NCI-H1105 treated with DMSO at 0.1 percent for 48 hours (cell line): ENCODE measurements around the gene ADAMTS17.

ENCODE experiments used
- DNase-seq: peaks from one replicate; lab custom pipeline; 2025; lab: John Stamatoyannopoulos, UW

ADAMTS17 gene

DNA sequence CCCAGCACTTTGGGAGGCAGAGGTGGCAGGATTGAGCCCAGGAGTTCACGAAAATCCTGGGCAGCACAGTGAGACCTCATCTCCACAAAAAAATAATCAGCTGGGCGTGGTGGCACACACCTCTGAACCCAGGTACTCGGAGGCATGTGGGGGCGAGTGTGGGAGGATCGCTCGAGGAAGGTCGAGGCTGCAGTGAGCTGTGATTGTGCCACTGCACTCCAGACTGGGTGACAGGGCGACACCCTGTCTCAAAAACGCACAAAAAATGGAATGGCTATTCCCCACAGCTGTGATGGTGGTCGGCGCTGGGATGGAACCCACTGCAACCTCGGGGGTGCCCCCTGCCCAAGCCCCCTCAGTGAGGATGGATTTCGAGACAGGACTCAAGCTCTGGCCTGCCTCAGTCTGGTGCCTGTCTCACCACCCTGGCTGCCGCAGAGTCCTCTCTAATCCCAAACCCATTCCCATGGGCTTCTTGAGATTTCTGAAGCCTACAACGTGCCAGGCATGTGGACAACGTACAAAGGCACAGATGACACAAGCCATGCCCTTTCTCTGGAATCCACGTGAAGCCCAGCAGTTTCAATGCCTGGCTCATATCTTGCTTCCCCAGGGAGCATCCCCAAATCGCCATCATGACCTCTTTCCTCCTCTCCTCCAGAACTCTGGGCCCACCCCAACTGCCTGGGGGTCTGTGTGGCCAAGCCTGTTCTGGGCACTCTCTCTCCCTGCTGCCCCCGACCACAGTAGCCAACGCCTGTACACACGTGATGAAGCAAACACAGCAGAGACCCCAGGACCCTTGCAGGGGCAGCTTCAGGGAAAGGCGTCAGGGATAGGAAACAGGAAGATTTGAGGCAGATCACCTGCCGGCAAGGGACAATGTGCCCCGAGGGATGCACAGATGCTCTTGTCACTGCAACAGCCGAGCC is 32.4 kb downstream of the ADAMTS17 start:
- no peak for DNase-seq

DNA sequence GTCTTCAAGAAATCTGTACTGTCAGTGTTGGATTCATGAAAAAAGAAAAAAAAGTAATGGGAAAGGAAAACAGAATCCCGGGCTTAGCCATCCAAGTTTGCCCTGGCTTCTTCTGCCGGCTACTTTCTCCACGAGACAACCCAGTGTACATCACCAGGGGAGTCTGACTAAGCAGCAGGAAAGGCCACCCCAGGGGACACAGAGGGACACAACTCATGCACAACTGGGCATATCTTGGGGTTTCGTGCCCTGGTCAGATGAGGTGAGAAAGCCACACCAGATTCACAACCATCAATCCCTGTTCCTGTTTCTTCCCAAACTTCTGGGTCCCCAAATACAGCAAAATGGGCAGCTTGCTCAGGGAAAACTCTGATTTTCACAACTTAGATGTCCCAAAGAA is 33.2 kb downstream of the ADAMTS17 start:
- no peak for DNase-seq

DNA sequence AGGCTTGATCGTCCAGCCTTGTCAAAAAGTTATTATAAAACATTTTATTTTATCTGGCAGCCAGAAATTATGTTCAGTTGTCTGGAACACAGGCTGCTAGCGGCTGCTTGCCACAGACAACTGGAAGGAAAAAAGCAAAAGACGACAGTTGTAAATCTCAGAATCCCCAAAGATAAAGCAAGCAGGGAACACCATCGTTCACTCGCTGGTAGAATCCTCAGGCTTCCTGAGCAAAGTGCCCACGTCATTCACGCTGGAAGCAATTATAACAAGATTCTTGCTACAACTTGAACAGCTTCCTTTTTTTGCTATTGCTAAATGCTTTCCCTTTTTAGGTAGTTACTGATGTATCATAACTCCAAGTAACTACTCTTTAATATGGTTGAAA is 33.6 kb downstream of the ADAMTS17 start:
- DNase-seq: no peak

DNA sequence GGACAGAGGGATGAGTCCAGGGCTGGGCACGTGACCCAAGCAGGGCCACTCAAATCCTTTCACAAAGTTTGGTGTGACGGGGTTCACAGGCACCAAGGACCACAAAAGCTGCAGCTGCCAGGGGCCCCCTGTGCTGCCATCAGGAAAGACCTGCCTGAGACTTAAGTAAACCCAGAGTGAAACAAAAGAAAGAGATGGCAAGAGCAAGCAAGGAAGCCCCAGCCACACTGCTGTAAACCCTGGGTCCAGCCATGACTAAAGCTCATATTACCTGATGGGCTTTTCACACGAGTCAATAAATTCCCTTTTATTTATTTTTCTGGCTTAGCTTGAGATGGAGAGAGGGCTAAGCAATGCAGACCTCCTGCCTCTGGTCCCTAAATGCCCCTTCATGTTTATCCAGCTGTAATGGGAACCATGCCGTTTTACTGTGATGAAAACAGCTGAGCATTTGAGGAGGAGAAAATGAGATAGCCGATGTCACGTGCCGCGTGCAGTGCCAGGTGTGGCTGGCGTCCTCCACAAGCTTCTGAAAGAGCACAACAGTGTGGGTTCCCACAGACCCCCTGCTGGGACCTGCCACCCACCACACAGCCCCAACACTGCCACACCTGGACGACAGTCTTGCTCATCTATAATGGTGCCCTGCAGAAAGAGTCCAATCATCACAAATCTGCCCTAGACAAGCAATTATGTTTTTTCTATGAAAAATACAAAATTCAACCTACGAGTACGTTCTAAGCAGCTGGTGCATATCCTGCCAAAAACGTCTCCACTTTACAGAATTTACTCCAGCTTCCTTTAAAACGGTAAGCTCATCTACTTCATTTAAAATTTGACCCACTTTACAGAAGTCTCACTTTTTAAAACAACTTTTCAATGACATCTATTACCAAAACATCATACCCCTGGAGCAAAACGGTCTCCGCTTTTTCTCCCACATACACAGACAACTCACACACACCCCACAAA is 34.2 kb downstream of the ADAMTS17 start:
- no peak for DNase-seq

DNA sequence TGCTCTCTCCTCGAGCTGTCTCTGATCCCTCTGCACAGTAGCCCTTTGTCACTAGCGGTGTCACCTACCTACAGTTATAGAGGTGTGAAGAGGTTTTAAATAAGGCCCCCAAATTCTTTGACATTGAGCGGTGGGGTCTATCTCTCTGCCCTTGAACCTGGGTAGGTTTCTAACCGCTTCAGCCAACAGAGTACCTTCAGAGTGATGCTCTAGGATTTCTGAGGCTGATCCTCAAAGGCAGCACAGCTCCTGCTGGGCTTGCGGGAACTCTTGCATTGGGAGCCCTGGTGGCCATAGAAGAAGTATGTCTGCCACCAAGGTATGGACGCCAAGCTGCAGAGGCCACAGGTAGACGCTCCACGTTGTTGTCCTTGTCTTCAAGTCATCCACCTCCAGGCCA is 35.7 kb downstream of the ADAMTS17 start:
- no peak for DNase-seq

DNA sequence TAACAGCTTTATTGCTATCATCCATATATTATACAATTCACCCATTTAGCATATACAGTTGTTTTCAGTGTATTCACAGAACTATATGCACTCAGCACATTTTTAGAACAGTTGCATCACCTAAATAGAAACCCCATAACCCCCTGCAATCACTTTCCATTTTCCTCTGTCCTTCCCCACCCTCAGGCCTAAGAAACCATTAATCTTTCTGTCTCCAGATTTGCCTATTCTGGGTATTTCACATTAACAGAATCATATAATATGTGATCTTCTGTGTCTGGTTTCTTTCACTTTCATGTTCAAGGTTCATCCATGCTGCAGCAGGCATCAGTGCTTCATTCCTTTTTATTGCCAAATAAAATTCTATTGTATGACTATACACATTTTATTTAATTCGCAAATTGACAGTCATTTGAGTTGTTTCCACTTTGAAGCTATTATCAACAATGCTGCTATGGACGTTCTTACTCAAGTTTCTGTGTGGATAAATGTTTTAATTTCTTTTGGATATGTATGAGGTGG is 39.8 kb downstream of the ADAMTS17 start:
- no peak for DNase-seq

DNA sequence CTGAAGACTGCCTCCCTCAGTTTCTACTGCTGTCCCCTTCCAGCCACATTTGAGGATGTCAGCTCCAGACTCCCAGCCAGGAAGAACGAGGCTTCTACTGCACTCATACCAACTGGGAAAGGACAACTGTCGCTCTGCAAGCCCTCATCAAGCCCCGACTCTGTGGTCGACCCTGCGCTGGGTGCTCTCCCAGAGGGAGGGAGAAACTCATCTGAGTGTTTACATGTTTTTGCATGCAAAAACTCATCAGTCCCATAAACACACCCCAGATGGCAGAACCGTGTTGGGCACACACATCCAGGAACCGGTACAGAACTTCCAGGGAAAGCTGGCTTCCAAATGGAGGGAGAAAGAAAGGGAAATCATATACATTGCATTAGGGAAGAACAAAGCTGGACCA is 43.5 kb downstream of the ADAMTS17 start:
- no peak for DNase-seq

DNA sequence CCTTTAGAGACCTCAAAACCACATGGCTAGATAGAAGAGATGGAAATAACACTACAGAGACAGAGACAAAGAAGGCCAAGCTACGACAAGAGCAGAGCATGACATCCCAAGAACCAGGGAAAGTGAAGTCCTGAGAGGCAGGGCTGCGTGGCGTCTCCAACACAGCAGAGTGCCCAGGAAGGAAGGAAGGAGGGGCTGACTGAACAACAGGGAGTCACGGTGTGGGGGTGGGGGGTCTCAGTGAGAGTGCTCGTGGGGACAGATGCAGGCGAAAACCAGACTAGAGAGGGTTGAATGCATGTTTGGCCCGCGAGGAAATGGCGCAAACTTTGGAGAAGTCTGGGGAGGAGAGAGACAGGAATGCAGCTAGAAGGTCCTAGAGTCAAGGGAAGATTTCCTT is 44.0 kb downstream of the ADAMTS17 start:
- DNase-seq: no peak

DNA sequence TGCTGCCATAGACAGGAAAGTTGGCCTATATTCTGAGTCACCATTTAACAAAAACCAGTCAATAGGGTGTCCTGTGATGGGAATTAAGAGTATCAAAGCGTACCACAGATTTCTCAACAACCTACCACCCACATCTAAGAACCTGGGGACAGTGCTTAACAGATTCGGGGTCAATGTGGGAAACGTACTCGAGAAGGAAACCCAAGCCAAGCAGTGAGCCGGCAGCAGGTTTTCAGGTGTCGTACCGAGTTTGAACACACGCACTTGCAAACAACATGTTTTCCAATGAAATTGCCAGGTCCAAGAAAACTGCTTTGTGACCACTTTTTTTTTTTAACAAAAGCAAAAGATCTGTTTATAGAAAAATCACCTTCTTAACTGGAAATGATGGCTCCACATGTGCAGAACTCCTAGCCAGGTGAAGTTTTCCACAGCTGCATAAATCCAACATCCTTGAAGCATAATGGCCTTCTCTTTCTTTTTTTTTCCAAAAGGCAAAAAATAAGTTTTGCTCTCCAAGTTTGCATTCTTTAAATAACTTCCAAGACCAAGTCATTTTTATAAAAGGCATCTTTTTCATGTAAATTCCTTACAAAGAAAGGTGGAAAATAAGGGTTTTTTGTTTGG is 45.7 kb downstream of the ADAMTS17 start:
- DNase-seq: no peak

DNA sequence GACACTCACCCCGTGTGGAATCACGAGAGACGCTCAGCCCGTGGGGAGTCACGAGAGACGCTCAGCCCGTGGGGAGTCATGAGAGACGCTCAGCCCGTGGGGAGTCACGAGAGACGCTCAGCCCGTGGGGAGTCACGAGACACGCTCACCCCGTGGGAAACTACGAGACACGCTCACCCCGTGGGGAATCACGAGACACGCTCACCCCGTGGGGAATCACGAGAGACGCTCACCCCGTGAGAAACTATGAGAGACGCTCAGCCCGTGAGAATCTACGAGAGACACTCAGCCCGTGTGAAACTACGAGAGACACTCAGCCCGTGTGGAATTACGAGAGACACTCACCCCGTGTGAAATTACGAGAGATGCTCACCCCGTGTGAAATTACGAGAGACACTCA is 49.8 kb downstream of the ADAMTS17 start:
- DNase-seq: no peak

DNA sequence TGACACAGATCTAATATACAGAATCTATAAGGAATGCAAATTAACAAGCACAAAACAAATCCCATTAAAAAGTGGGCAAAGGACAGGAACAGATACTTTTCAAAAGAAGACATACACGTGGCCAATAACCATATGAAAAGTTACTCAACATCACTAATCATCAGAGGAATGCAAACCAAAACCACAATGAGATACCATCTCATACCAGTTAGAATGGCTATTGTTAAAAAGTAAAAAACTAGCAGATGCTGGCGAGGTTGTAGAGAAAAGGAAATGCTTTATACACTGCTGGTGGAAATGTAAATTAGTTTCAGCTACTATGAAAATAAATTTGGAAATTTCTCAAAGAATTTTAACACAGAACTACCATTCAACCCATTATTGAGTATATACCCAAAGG is 50.7 kb downstream of the ADAMTS17 start:
- no peak for DNase-seq

DNA sequence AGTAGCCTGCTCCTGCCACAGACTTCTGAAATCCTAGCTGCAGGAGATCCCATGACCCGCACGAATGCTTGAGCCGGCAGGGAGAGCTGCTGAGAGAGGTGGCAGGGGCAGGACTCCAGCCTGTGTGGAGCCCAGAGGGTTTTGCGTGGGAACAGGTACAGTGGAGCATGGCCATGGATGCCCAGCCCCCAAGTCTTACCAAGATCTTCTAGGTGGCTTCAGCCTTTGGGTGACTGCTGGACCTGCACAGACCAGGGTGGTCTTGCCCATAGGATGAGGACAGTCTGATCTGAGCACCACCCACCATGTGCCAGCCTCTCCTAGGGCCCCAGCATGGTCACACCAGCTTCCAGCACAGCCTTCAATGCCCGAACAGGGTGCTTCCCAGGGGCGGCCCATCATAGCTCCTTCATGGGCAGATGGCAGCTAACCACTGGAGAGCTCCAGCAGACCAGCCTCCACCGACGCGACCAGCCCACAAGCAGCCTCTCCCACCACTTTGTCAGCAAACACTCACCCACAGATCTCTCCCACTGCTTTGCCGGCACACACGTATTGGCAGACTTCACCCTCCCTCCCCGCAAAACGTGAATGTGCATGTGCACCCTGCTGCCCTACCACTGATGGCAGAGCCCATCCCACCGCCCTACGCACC is 56.0 kb downstream of the ADAMTS17 start:
- no peak for DNase-seq

DNA sequence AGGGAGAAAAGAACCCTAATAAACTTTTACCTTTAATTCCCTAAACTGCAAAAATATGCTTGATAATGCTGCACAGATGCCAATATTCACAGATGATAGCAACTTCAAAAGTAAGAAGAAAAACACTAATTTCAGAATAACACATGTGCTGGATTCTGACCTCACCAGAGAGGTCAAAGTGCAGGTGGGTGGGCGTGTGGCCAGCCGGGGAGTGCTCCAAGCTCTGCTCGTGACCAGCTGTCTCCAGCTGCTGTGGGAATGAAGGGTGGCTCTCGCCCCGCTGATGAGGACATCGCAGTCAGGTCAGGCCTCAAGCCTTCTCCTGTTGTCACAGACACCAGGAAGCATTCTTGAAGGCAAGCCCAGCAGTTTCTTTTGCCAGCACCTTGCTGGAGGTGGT is 57.1 kb downstream of the ADAMTS17 start:
- DNase-seq: no peak

DNA sequence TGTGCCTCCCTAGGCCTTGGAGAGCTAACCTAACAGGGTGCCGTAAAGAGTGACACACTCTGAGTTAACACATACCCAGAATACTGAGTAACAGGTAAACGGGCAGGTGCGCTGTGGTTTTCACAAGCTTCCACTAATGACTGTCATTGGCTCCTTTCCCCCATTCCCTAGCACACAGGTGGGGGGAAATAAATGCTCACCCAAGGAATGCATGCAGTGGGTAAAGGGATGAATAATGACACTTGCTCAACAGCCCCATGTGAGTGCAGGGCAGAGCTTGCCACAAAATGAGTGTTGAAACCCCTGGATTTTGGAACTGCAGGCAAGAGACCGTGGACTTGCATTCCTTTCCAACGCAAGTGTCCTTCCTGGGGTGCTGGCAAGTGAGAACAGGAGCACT is 57.6 kb downstream of the ADAMTS17 start:
- DNase-seq: no peak

DNA sequence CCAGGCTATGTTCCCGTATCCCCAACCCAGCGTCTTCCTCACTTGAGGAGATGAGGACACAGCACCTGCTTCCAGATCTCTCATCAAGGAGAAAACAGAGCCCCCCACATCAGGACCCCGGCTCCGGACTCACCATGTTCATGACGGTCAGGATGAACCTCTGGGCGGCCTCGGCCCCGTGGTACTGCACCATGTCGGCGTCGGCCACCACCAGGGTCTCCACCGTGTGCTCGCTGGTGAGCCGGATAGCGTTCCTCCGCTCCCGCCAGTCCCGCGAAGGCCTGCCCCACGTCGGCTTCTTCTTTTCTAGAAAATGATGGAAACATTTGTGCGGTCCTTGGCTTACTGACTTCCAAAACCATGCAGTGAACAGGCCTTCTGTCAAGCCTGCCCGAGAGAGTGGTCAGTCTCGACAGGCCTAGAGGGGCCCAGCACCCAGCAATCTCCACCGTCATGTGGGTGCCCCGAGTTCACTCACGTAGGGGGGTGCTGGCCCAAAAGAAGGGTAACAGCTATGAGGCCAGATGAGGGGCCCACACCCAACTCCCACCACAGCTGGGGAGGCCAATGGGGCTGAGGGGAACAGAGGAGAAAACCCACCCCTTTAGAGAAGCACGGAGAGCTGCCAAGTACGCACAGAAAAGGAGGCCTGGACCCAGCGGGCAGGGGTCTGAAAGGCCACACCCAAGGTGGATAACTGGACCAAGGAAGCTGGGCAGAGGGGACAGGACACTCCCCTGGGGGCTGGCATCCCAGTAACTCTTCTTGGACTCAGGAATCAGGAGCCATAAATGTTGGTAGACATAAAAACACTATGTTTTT is 60.5 kb downstream of the ADAMTS17 start:
- no peak for DNase-seq

DNA sequence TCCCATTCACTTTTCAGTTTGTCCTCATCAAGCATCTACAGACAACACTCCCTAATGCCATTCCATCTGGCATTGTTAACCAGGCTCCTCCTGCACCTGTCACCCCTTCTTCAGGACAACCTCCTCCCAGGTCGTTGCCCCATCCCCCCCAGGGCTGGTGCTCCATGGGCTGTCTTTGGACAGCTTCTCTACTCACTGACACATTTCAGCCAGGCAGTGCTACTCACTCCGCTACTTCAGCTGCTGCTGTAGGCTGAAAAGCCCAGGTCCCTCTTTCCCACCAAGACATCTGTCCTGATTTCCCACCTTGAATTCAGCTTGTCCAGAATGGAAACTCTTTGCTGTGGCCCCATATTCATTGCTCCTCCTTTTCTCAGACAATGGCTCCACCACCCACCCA is 61.9 kb downstream of the ADAMTS17 start:
- no peak for DNase-seq

DNA sequence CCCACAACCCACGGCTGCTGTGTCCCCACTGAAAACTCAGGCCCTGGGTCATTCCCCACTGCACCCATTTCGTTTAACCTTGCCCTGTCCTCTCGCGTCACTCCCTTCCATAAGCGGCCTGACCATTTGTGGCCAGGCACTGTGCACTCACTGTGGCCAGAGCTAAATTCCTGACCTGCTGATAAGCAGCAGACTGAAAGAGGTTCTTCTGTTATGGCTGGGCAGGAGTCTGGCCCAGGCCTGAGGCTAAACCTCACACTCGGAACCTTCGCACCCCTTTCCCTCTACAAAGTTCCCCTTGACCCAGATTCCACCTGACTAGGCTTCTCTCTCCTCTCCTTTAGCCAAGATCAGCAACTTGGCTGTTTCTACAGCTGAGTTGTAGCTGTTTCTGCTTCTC is 62.3 kb downstream of the ADAMTS17 start:
- DNase-seq: no peak

DNA sequence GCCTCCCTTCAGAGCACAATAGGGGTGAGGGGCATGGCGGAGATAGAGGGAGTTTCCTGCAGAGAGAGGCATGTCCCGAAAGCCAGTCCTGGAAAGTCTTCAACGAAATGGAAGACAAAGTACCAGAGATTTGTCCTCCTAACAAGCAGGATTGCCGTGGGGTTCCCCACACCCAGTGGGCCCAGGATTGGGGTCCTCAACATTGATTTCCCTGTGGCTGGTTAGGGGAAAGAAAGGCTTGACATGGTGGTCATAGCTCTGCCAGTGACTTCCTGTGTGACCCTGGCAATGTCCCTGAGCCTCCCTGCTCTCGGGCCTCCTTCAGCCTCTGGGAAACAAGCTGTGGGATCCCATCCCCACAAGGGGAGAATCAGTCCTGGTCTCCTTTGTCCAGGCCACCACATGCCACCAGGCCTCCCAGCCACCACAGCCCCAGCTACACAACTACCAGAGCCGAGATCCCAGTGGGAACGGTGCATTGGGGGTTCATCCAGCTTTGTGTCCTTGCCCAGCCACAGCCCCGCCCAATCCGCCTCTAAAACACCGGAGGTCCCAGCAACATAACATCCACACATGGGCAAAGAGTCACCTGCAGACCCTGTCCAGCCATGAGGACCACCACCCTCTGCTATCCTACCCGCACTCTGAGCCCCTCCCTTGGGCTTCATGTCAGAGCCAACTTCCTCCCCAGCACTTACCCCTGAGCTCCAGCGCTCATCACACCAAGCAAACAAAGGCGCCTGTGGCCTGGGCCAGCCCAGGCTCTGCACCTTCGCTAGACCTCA is 63.0 kb downstream of the ADAMTS17 start:
- DNase-seq: no peak

DNA sequence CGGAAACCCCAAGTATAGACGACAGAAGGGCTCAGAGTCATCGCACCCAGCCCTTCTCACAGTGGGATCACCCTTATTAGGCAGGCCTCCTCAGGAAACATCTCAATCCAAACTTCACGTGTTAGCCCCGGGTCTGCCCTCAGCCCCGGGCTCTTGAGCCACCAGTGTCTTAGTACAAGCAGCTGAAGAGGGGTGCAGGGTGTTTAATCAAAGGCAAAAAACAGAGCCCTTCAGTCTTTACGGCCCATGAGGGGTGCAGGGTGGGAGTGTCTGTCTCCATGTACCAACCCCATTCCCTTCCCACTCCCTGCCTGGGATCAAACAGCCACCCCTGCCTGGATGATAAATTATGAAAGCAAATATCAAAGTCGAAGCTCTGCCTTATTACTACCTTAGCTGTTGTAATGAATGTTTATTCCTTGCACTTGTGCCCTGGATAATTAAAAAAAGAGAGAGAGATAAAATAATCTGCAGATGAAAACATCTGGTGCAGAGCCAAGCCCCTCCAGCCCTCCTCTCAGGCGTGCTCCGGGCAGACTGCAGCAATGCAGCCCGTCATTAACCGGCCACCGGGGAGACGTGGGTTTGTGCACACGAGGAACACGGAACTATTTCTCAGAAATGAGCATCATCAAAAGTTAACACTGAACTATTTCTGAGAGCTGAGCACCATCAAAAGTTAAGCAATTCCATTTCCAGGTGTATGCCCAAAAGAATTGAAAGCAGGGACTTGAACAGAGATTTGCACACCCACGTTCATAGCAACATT is 64.5 kb downstream of the ADAMTS17 start:
- DNase-seq: no peak
